ENCODE data around the gene ZNF850.
"Not testable (repeated sequence)": the region's sequence is repeated elsewhere in the genome, so short reads cannot be mapped to it uniquely, and the experiment has no call there.

ZNF850 gene

DNA sequence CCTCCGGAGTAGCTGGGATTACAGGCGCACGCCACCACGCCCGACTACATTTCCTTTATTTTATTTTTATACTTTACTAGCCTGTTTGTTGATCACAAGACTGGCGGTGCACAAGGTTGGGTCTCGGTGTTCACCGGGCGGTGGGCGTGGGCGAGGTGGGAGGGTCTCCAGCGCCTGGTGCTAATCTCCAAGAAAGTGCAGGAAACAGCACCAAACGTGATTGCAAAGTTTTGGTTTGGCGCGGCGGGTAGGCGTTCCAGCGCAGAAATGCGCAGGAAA is 24.0 kb upstream of the ZNF850 start:
- Histone ChIP-seq H3K27me3 (no peaks in the 10 kb centered on the region), H3K4me3 (ENCODE audit: low read depth, low read length) (peak overlapping the region; percentile 74), H3K9me3 (peaks cover 5% of the 10 kb centered on the region; the same call in 1 of the 2 replicates), H3K4me1 (no peaks in the 10 kb centered on the region), H3K36me3 (0 out of 2 replicates have a peak, but pooled peaks cover 7% of the 10 kb centered on the region)
- TF ChIP-seq, protein P1, sequence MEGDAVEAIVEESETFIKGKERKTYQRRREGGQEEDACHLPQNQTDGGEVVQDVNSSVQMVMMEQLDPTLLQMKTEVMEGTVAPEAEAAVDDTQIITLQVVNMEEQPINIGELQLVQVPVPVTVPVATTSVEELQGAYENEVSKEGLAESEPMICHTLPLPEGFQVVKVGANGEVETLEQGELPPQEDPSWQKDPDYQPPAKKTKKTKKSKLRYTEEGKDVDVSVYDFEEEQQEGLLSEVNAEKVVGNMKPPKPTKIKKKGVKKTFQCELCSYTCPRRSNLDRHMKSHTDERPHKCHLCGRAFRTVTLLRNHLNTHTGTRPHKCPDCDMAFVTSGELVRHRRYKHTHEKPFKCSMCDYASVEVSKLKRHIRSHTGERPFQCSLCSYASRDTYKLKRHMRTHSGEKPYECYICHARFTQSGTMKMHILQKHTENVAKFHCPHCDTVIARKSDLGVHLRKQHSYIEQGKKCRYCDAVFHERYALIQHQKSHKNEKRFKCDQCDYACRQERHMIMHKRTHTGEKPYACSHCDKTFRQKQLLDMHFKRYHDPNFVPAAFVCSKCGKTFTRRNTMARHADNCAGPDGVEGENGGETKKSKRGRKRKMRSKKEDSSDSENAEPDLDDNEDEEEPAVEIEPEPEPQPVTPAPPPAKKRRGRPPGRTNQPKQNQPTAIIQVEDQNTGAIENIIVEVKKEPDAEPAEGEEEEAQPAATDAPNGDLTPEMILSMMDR (IDR thresholded peaks at IDR 0.05; ENCODE audit: low read depth, low read length) = no peak
- no peak for DNase-seq

DNA sequence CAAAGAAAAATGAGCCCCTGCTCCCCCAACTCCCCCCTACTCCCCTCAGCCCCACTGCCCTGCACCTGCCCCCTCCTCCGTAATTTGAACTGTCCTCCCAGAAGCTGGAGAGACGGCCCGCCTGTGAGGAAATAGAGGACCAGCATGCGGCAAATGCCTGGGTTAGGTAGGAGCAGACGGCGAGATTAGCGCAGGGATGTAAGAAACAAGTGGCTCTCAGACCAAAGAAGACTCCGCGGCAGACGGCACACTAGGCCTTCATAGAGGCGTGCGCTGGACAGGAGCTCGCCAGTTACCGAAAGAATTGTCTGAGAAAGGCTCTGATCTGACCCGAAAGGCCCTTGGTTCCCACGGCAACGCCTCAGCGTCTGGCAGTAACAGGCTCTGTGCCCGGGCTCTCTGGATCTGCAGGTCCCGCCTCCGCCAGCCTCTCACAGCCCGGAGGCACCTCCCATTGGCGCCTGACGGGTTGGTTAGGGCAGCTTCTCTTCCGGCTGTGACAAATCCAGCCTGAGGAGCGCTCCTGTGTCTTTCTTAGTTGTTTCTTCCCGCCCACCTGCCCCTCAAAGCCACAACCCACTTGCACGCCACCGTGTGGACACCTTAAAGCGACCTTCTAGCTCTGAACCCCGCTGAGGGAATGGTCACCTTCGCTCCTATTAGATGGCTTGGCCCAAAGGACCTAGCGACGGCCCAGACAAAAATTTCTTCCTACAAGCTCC is 19.0 kb upstream of the ZNF850 start:
- not testable (repeated sequence) for H3K9me3 ChIP-seq
- peak; percentile 46 for DNase-seq
- TF ChIP-seq, protein P1 (IDR thresholded peaks at IDR 0.05; ENCODE audit: low read depth, low read length) = peak; percentile 36; the same call in 1 of the 2 replicates

DNA sequence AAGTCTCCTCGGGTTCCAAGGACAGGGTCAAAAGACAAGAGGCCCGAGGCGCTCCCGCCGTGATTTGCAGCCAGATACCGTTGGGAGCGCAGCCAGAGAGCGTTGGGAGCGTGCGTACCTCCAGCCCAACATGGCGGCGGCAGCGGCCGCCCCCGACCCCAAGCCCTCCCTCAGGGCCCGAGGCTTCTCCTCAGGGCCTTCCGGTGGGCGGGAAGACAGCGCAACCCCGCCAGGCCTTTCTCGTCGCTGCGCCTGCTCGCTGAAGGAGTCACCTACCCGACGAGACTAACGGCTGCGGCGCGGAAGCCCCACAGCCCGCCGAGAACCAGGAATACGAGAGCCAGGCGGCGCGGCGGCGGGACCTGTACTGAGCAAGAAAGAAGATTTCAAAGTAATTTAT is 3.2 kb upstream of the ZNF850 start:
- H3K27me3 ChIP-seq = no peaks in the 10 kb centered on the region
- no peak for DNase-seq
- no peaks in the 10 kb centered on the region; the same call in 1 of the 2 replicates for H3K9me3 ChIP-seq
- TF ChIP-seq, protein P1 (IDR thresholded peaks at IDR 0.05; ENCODE audit: low read depth, low read length) = no peak
- no peaks in the 10 kb centered on the region for H3K36me3 ChIP-seq
- H3K4me3 ChIP-seq (ENCODE audit: low read depth, low read length) = no peak overlapping the region
- no peaks in the 10 kb centered on the region for H3K4me1 ChIP-seq

More for the DNA sequence above, 19.0 kb upstream of the ZNF850 start:
- H3K4me3 ChIP-seq (ENCODE audit: low read depth, low read length) = peak overlapping the region; percentile 26; the same call in 1 of the 2 replicates
- not testable (repeated sequence) for H3K4me1 ChIP-seq, H3K27me3 ChIP-seq, H3K36me3 ChIP-seq

DNA sequence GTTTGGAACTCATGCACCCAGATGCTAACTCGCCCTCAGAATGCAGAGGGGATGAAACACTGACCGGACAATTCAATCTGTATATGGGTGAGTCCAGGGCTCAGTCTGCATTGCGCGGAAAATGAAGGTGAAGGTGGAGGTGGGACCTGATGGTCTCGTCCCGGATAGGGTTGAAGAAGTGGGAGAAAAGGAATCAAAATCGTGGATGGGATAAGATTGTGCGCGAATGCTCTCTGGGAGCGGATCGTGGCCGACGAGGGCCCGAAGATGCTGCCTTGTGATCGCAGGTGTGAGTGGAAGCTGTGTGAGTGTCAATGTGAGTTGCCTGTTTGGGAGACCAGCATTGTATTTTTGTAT is 594 bp upstream of the ZNF850 start:
- TF ChIP-seq, protein P1 (IDR thresholded peaks at IDR 0.05; ENCODE audit: low read depth, low read length) = no peak
- Histone ChIP-seq H3K27me3 (no peaks in the 10 kb centered on the region), H3K36me3 (no peaks in the 10 kb centered on the region), H3K9me3 (peaks cover 4% of the 10 kb centered on the region; the same call in 1 of the 2 replicates), H3K4me3 (ENCODE audit: low read depth, low read length) (peak overlapping the region; percentile 96), H3K4me1 (no peaks in the 10 kb centered on the region)
- DNase-seq = no peak

DNA sequence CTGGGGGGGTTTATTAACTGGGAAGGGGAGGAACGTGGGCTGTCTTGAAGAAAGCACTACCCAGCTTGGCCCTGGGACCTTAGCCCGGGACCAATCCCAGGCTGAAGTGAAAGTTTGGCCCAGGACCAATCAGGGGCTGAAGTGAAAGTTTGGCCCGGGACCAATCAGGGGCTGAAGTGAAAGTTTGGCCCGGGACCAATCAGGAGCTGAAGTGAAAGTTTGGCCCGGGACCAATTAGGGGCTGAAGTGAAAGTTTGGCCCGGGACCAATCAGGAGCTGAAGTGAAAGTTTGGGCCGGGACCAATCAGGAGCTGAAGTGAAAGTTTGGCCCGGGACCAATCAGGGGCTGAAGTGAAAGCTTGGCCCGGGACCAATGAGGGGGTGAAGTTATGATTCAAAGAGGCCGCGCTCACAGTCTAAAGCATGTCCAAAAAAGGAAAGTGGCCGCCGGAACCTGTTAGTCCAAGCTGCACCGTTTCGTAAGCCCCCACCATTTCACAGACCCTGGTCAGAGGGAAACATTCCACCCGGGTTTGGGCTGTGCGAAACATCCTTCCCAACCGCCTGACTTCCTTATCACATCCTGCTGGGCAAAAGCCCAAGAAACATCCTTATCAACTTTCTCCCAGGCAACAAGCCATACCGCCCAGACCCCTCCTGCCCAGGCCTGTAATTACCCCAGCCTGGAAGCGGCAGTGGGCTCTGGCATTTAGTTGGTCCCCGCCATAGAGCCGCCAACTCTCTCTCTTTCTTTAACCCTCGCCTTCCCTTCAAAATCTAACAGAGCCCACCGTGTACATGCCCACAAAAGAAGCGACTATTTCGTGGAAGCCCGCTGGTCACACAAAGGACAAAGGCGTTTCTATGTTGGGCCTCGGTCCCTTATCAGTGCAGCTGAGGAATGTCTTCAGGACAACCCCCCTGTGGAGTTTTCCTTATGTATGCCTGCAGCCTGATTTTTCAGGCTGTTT is 1.1 kb downstream of the ZNF850 start:
- Histone ChIP-seq H3K4me3 (ENCODE audit: low read depth, low read length) (peak overlapping the region; percentile 96), H3K27me3 (no peaks in the 10 kb centered on the region), H3K9me3 (peaks cover 4% of the 10 kb centered on the region; the same call in 1 of the 2 replicates), H3K4me1 (no peaks in the 10 kb centered on the region), H3K36me3 (no peaks in the 10 kb centered on the region)
- TF ChIP-seq, protein P1 (IDR thresholded peaks at IDR 0.05; ENCODE audit: low read depth, low read length) = no peak
- DNase-seq = peak; percentile 84

Measured in BE2C (cell line).